Measurements from ENCODE around the gene BHMT2.

The BHMT2 gene

DNA sequence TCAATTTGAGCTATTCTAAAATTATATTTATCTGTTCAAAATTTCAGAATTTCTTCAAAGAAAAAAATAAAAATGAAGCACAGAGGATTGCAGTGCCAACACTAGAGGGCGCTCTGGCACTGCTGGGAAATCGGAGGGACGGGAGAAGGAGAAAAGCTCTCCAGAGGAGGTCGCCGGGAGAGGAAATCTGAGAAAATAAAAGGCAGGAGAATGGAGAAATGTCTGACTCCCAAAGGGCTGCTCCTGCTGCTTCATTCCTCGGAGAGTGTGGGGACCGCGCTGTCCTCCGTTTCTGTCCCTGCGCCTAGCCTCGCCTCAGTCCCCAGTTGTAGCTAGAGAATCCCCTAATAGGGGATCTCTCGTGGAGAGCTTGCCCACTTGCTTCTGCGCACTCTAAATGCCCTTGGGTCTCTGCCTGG, 44.5 kb upstream of the BHMT2 start:
- peak; percentile 93 for TF ChIP-seq CTCF (IDR thresholded peaks at IDR 0.05; ENCODE audit: control insufficient read depth, insufficient read depth, low read depth, low read length, missing control alignments)
- DNase-seq (ENCODE audit: low read depth) = no peak
- H3K4me3 ChIP-seq (ENCODE audit: control insufficient read depth, low read depth, low read length) = peak overlapping the region; percentile 18

DNA sequence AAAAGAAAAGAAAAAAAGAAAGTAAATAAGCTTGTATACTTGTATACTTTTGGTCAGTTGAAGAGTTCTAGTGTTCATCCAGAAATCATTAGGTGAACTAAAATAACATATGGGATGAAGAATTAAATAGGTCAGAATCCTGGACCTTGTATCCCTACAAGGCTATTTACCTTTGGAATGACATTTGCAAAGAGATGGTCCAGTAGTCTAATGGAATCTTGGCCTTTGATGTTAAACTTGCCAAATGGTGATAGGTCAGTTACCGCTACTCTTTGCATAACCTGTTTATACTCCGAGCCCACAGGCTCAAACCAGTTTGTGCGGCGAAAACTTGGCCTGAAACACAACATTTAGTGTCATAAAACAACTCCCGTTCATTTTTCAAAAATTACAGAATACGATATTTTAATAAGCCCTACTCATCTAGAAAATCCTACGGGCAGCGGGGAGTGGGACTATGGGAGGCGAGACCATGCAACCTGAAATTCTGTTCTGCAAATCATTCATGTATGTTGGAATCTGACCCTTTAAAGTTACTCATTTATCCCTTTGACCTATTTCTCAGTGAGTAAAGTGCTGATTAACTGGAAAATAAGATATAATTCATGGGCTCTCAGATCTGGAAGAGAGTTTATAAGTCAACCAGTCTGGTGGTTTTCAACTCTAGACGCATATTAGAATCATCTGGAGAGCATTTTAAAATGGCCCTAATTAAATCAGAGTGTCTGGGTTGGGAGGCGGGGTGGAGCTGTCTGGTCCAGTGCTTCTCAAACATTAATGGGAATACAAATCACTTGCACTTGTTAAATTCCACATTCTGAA, 38.7 kb upstream of the BHMT2 start:
- no peak overlapping the region for H3K4me3 ChIP-seq (ENCODE audit: control insufficient read depth, low read depth, low read length)
- no peak for TF ChIP-seq CTCF (IDR thresholded peaks at IDR 0.05; ENCODE audit: control insufficient read depth, insufficient read depth, low read depth, low read length, missing control alignments)
- DNase-seq (ENCODE audit: low read depth) = no peak

DNA sequence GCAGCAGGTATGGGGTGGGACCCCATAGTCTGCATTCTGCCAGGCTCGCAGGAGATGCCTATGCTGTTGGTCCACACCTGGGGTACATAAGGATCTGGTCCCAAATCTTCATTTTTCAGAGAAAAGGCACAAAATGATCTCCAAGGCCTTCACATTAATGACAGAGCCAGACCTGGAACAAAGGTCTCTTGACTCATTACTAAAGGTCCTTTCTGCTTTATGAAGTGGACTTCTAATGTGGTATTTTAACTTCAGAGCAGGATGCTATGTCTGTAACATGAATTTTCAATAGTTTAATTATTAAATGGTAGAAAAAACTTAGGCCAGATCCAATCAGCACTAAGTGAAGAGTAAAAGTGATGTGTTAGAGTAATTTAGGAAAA, 38.1 kb upstream of the BHMT2 start:
- H3K4me3 ChIP-seq (ENCODE audit: control insufficient read depth, low read depth, low read length) = no peak overlapping the region
- DNase-seq (ENCODE audit: low read depth) = no peak
- TF ChIP-seq CTCF (IDR thresholded peaks at IDR 0.05; ENCODE audit: control insufficient read depth, insufficient read depth, low read depth, low read length, missing control alignments) = no peak

GRCh38 chr5:79032031-79032695, 37.4 kb upstream of the BHMT2 start:
- no peak overlapping the region for H3K4me3 ChIP-seq (ENCODE audit: control insufficient read depth, low read depth, low read length)
- TF ChIP-seq CTCF (IDR thresholded peaks at IDR 0.05; ENCODE audit: control insufficient read depth, insufficient read depth, low read depth, low read length, missing control alignments) = no peak
- DNase-seq (ENCODE audit: low read depth) = no peak

DNA sequence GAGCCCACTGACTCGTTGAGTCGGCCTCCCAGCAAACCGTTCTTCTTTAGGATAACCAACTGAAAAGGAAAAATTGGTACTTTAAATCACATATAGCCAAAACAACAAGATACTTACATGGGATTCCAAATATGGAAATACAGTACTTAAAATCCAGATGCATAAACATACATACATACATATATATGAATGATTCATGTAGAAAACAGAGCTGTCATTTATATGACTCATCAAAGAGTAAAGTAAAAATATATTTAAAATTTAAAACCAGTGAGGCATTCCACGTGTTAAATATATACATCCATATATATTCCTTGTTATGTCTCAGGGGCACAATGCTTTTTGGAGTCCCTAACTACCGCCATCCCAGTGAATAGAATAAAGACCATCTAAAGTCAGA, 36.8 kb upstream of the BHMT2 start:
- H3K4me3 ChIP-seq (ENCODE audit: control insufficient read depth, low read depth, low read length) = no peak overlapping the region
- no peak for TF ChIP-seq CTCF (IDR thresholded peaks at IDR 0.05; ENCODE audit: control insufficient read depth, insufficient read depth, low read depth, low read length, missing control alignments)
- no peak for DNase-seq (ENCODE audit: low read depth)

- no peak for TF ChIP-seq CTCF (IDR thresholded peaks at IDR 0.05; ENCODE audit: control insufficient read depth, insufficient read depth, low read depth, low read length, missing control alignments)
- no peak for DNase-seq (ENCODE audit: low read depth)
- no peak overlapping the region for H3K4me3 ChIP-seq (ENCODE audit: control insufficient read depth, low read depth, low read length)
Observed at GRCh38 chr5:79035237-79035636, 34.3 kb upstream of the BHMT2 start.

Data from AG09309 (cell line).